IgD-negative memory B cell (primary cell): ENCODE results near the gene FXR1. TPM values are rescaled to one million over a fixed set of nuclear protein-coding genes. Genes with fewer than 3 reads are reported as not detected.
"Not testable (repeated sequence)": the region's sequence is repeated elsewhere in the genome, so short reads cannot be mapped to it uniquely, and the experiment has no call there.

ENCODE experiments used
- H3K27ac Mint-ChIP-seq, 3 donors: one replicate each; pipeline ENCODE4 v1.8.0; 2020 to 2022; ENCODE audit warnings: mild to moderate bottlenecking in 3 of 3, mixed read lengths in 3 of 3, moderate library complexity in 1 of 3
- H3K27me3 Mint-ChIP-seq: one replicate; pipeline ENCODE4 v1.8.0; 2021; ENCODE audit warnings: mixed read lengths
- H3K36me3 Mint-ChIP-seq: one replicate; pipeline ENCODE4 v1.8.0; 2020; ENCODE audit warnings: mild to moderate bottlenecking, mixed read lengths
- H3K4me1 Mint-ChIP-seq, 3 donors: one replicate each; pipeline ENCODE4 v1.8.0; 2020 to 2022; ENCODE audit warnings: mixed read lengths in 3 of 3, mild to moderate bottlenecking in 1 of 3
- H3K4me3 Mint-ChIP-seq, 4 donors: one replicate each; pipeline ENCODE4 v1.8.0; 2020 to 2022; ENCODE audit warnings: mild to moderate bottlenecking in 4 of 4, mixed read lengths in 4 of 4, moderate library complexity in 3 of 4
- H3K9me3 Mint-ChIP-seq, 3 donors: one replicate each; pipeline ENCODE4 v1.8.0; 2020 to 2021; ENCODE audit warnings: mixed read lengths in 3 of 3, mild to moderate bottlenecking in 1 of 3
- polyA plus RNA-seq: library from polyadenylated mRNA; unstranded; fragments of 300-500 nt; fragmentation: Illumina TruSeq; gene quantifications from one replicate; pipeline ENCODE4 v1.2.3, GENCODE V29; 2021

Gene FXR1
- polyA plus RNA-seq: 50.1 TPM

- peak within 1 kb of the TSS; percentile 95 to 98 (median 97) for H3K4me3 Mint-ChIP-seq
- no peaks in the 10 kb centered on the region for H3K27me3 Mint-ChIP-seq
- H3K36me3 Mint-ChIP-seq: no peaks in the 10 kb centered on the region
- H3K27ac Mint-ChIP-seq: peak within 1 kb of the TSS; percentile 84 to 96 (median 94)
- H3K4me1 Mint-ChIP-seq: peaks cover 36 to 59% (median 42%) of the 10 kb centered on the region in 3 donors
- H3K9me3 Mint-ChIP-seq: no peaks in the 10 kb centered on the region
Observed at GRCh38 chr3:180912304-180913296, at the start of gene FXR1. Gene FXR1, plus strand, starts transcription at chr3:180912670. Its CDS starts 16 bp downstream, at chr3:180912686.

GRCh38 chr3:180870008-180870699 is 42.3 kb upstream of the FXR1 start:
- Mint-ChIP-seq H3K4me3 (peak overlapping the region in 1 of 4 donors; percentile 58), H3K9me3 (no peaks in the 10 kb centered on the region), H3K27ac (no peak overlapping the region), H3K27me3 (peaks cover 11% of the 10 kb centered on the region), H3K4me1 (no peaks in the 10 kb centered on the region), H3K36me3 (peaks cover 3% of the 10 kb centered on the region)

- Mint-ChIP-seq H3K27me3 (peaks cover 13% of the 10 kb centered on the region), H3K9me3 (no peaks in the 10 kb centered on the region), H3K36me3 (no peaks in the 10 kb centered on the region), H3K4me1 (no peaks in the 10 kb centered on the region), H3K4me3 (no peak overlapping the region), H3K27ac (no peak overlapping the region)
Observed at GRCh38 chr3:180871901-180872300, 40.6 kb upstream of the FXR1 start.

GRCh38 chr3:180872430-180872829 is 40.0 kb upstream of the FXR1 start:
- not testable (repeated sequence) for H3K4me3 Mint-ChIP-seq, H3K27ac Mint-ChIP-seq, H3K9me3 Mint-ChIP-seq, H3K4me1 Mint-ChIP-seq, H3K36me3 Mint-ChIP-seq
- H3K27me3 Mint-ChIP-seq: peaks cover 13% of the 10 kb centered on the region

GRCh38 chr3:180875124-180875698 is 37.3 kb upstream of the FXR1 start:
- no peaks in the 10 kb centered on the region for H3K4me1 Mint-ChIP-seq
- H3K4me3 Mint-ChIP-seq: no peak overlapping the region
- no peak overlapping the region for H3K27ac Mint-ChIP-seq
- peaks cover 8% of the 10 kb centered on the region for H3K27me3 Mint-ChIP-seq
- H3K36me3 Mint-ChIP-seq: no peaks in the 10 kb centered on the region
- no peaks in the 10 kb centered on the region for H3K9me3 Mint-ChIP-seq

GRCh38 chr3:180881065-180881801 is 31.2 kb upstream of the FXR1 start:
- H3K4me1 Mint-ChIP-seq: peaks cover 0 to 3% (median 0%) of the 10 kb centered on the region in 3 donors
- peaks cover 5% of the 10 kb centered on the region for H3K36me3 Mint-ChIP-seq
- peaks cover 4% of the 10 kb centered on the region for H3K27me3 Mint-ChIP-seq
- H3K4me3 Mint-ChIP-seq: peak overlapping the region in 1 of 4 donors; percentile 58
- peak overlapping the region in 1 of 3 donors; percentile 65 for H3K27ac Mint-ChIP-seq
- H3K9me3 Mint-ChIP-seq: peaks cover 0 to 3% (median 1%) of the 10 kb centered on the region in 3 donors

- no peak overlapping the region for H3K4me3 Mint-ChIP-seq
- peaks cover 1 to 5% (median 3%) of the 10 kb centered on the region in 3 donors for H3K9me3 Mint-ChIP-seq
- H3K27ac Mint-ChIP-seq: no peak overlapping the region
- peaks cover 0 to 3% (median 0%) of the 10 kb centered on the region in 3 donors for H3K4me1 Mint-ChIP-seq
- H3K27me3 Mint-ChIP-seq: peaks cover 2% of the 10 kb centered on the region
- peaks cover 5% of the 10 kb centered on the region for H3K36me3 Mint-ChIP-seq
Observed at GRCh38 chr3:180882115-180882514, 30.4 kb upstream of the FXR1 start.

GRCh38 chr3:180888992-180889560 is 23.4 kb upstream of the FXR1 start:
- Mint-ChIP-seq H3K36me3 (peaks cover 5% of the 10 kb centered on the region), H3K27me3 (peaks cover 2% of the 10 kb centered on the region), H3K4me3 (peak overlapping the region in 1 of 4 donors; percentile 5), H3K27ac (no peak overlapping the region), H3K4me1 (no peaks in the 10 kb centered on the region), H3K9me3 (peaks cover 7 to 18% (median 11%) of the 10 kb centered on the region in 3 donors)

GRCh38 chr3:180898572-180898971 is 13.9 kb upstream of the FXR1 start:
- Mint-ChIP-seq H3K27me3 (peaks cover 7% of the 10 kb centered on the region), H3K9me3 (peaks cover 5 to 15% (median 7%) of the 10 kb centered on the region in 3 donors), H3K4me1 (no peaks in the 10 kb centered on the region), H3K36me3 (no peaks in the 10 kb centered on the region), H3K27ac (no peak overlapping the region), H3K4me3 (no peak overlapping the region)

GRCh38 chr3:180909369-180910127 is 2.9 kb upstream of the FXR1 start:
- peak overlapping the region in 2 of 4 donors; percentile 47 to 80 for H3K4me3 Mint-ChIP-seq
- H3K36me3 Mint-ChIP-seq: no peaks in the 10 kb centered on the region
- H3K27ac Mint-ChIP-seq: peak overlapping the region; percentile 35 to 69 (median 68)
- no peaks in the 10 kb centered on the region for H3K27me3 Mint-ChIP-seq
- peaks cover 25 to 38% (median 27%) of the 10 kb centered on the region in 3 donors for H3K4me1 Mint-ChIP-seq
- peaks cover 0 to 4% (median 0%) of the 10 kb centered on the region in 3 donors for H3K9me3 Mint-ChIP-seq

- peak overlapping the region in 2 of 4 donors; percentile 22 to 80 for H3K4me3 Mint-ChIP-seq
- H3K36me3 Mint-ChIP-seq: no peaks in the 10 kb centered on the region
- H3K4me1 Mint-ChIP-seq: peaks cover 34 to 51% (median 37%) of the 10 kb centered on the region in 3 donors
Observed at GRCh38 chr3:180910823-180911222, 1.6 kb upstream of the FXR1 start.

GRCh38 chr3:180911876-180912303 is 580 bp upstream of the FXR1 start:
- Mint-ChIP-seq H3K36me3 (no peaks in the 10 kb centered on the region), H3K27ac (peak overlapping the region; percentile 84 to 96 (median 94)), H3K9me3 (no peaks in the 10 kb centered on the region), H3K4me3 (peak overlapping the region; percentile 95 to 98 (median 97)), H3K27me3 (no peaks in the 10 kb centered on the region), H3K4me1 (peaks cover 36 to 54% (median 38%) of the 10 kb centered on the region in 3 donors)

More at GRCh38 chr3:180910823-180911222, 1.6 kb upstream of the FXR1 start:
- peak overlapping the region; percentile 10 to 96 (median 83) for H3K27ac Mint-ChIP-seq
- H3K9me3 Mint-ChIP-seq: peaks cover 0 to 3% (median 0%) of the 10 kb centered on the region in 3 donors
- H3K27me3 Mint-ChIP-seq: no peaks in the 10 kb centered on the region
